GM12864 (cell line): ENCODE results near the gene NAA20.

ENCODE experiments used
- DNase-seq: peaks from one replicate; pipeline ENCODE4 v3.0.0-alpha.2; 2011; ENCODE audit warnings: low read depth
- H3K4me3 ChIP-seq: 2 replicates; pipeline ENCODE4 v1.5.1; 2011; ENCODE audit warnings: mild to moderate bottlenecking, low read depth, low read length, control low read depth
- CTCF ChIP-seq: IDR thresholded peaks from 2 replicates; pipeline ENCODE4 v1.5.1; 2011; ENCODE audit warnings: low read depth, mild to moderate bottlenecking, moderate library complexity, low read length, control low read depth, inconsistent platforms; ENCODE audit errors: missing control alignments

Gene NAA20

GRCh38 chr20:20005342-20005741 lies 11.8 kb upstream of the NAA20 start:
- no peak overlapping the region for H3K4me3 ChIP-seq
- no peak for TF ChIP-seq CTCF
- DNase-seq, result no peak

GRCh38 chr20:20009784-20010253 lies 7.3 kb upstream of the NAA20 start:
- no peak for TF ChIP-seq CTCF
- DNase-seq, result no peak
- no peak overlapping the region for H3K4me3 ChIP-seq

- no peak overlapping the region for H3K4me3 ChIP-seq
- DNase-seq, result no peak
- TF ChIP-seq CTCF, result no peak
Measured at GRCh38 chr20:20010639-20011500, 6.3 kb upstream of the NAA20 start.

- no peak overlapping the region for H3K4me3 ChIP-seq
- no peak for DNase-seq
- no peak for TF ChIP-seq CTCF
Measured at GRCh38 chr20:20012541-20012940, 4.6 kb upstream of the NAA20 start.

GRCh38 chr20:20014659-20015058 lies 2.5 kb upstream of the NAA20 start:
- no peak for TF ChIP-seq CTCF
- H3K4me3 ChIP-seq, result no peak overlapping the region
- DNase-seq, result no peak

GRCh38 chr20:20017844-20018185 lies 653 bp downstream of the NAA20 start:
- DNase-seq, result no peak
- H3K4me3 ChIP-seq, result peak overlapping the region; percentile 87
- TF ChIP-seq CTCF, result no peak

GRCh38 chr20:20018366-20018765 lies 1.2 kb downstream of the NAA20 start:
- DNase-seq, result no peak
- H3K4me3 ChIP-seq, result peak overlapping the region; percentile 87
- no peak for TF ChIP-seq CTCF
